Measurements from ENCODE around the gene SLC22A15. TPM values are rescaled to one million over a fixed set of nuclear protein-coding genes. Genes with fewer than 3 reads are reported as not detected.
"Not testable (repeated sequence)": the region's sequence is repeated elsewhere in the genome, so short reads cannot be mapped to it uniquely, and the experiment has no call there.

Gene SLC22A15
- total RNA-seq, 1 experiment from 2014 or later = not detected

DNA sequence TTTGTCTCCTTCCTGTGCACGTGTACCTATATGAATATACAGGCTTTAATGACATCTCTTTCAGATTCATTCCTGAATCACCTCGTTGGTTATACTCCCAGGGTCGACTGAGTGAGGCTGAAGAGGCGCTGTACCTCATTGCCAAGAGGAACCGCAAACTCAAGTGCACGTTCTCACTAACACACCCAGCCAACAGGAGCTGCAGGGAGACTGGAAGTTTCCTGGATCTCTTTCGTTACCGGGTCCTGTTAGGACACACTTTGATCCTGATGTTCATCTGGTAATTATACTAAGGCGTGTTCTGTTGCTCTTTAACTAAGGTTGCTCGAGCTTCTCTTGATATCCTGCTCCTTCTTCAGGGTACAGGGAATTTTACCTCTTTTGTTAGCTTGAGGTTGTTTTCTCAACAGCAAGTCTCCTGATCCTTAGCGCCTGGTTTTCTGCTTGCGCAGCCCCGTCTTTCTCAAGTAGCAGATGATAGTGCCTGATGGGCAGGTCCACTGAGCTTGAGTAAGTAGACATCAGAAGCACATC, 55.1 kb downstream of the SLC22A15 start:
- no peak overlapping the region for H3K9ac ChIP-seq (ENCODE audit: low read length)
- H3K27me3 ChIP-seq (ENCODE audit: low read length) = 0 out of 2 replicates have a peak, but pooled peaks cover 4% of the 10 kb centered on the region
- no peak overlapping the region for H2AFZ ChIP-seq (ENCODE audit: low read length)
- H3K4me2 ChIP-seq (ENCODE audit: low read depth, low read length, poor library complexity, severe bottlenecking) = no peak overlapping the region
- no peak for DNase-seq
- H3K27ac ChIP-seq (ENCODE audit: low read length) = no peak overlapping the region
- no peaks in the 10 kb centered on the region for H3K9me2 ChIP-seq (replicated peaks; ENCODE audit: insufficient read depth, low read length)
- no peaks in the 10 kb centered on the region for H3K36me3 ChIP-seq (ENCODE audit: insufficient read depth, low read length)
- no peaks in the 10 kb centered on the region for H4K20me1 ChIP-seq (ENCODE audit: insufficient read depth, low read depth, low read length)
- no peaks in the 10 kb centered on the region for H3K4me1 ChIP-seq (ENCODE audit: low read length)
- no peaks in the 10 kb centered on the region for H3K9me3 ChIP-seq (ENCODE audit: low read length)
- H3K79me2 ChIP-seq (ENCODE audit: low read length) = no peaks in the 10 kb centered on the region
- H3K4me3 ChIP-seq (ENCODE audit: low read length) = no peak overlapping the region

DNA sequence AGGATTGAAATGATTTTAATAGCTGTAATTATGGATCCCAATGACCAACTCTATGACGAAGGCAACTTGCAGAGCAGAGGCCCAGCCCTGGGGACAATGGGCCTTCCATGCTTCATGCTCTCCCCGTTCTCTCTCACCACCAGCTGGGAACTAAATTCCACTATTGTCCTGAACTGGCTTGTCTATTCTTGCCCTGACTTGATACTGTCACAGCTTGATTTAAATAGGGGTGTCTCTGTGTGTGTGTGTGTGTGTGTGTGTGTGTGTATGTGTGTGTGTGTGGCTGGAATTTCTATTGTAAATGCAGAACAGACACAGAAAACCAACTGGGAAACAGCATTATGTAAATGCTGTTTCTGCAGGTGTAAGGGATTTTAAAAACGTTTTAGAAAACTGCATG, 57.0 kb downstream of the SLC22A15 start:
- Histone ChIP-seq H3K79me2 (ENCODE audit: low read length) (no peaks in the 10 kb centered on the region), H3K9me2 (replicated peaks; ENCODE audit: insufficient read depth, low read length) (no peaks in the 10 kb centered on the region), H4K20me1 (ENCODE audit: insufficient read depth, low read depth, low read length) (no peaks in the 10 kb centered on the region), H3K9ac (ENCODE audit: low read length) (no peak overlapping the region), H3K27me3 (ENCODE audit: low read length) (0 out of 2 replicates have a peak, but pooled peaks cover 4% of the 10 kb centered on the region), H3K4me1 (ENCODE audit: low read length) (no peaks in the 10 kb centered on the region), H3K27ac (ENCODE audit: low read length) (no peak overlapping the region), H2AFZ (ENCODE audit: low read length) (no peak overlapping the region), H3K36me3 (ENCODE audit: insufficient read depth, low read length) (no peaks in the 10 kb centered on the region), H3K9me3 (ENCODE audit: low read length) (no peaks in the 10 kb centered on the region), H3K4me2 (ENCODE audit: low read depth, low read length, poor library complexity, severe bottlenecking) (no peak overlapping the region), H3K4me3 (ENCODE audit: low read length) (no peak overlapping the region)
- no peak for DNase-seq

DNA sequence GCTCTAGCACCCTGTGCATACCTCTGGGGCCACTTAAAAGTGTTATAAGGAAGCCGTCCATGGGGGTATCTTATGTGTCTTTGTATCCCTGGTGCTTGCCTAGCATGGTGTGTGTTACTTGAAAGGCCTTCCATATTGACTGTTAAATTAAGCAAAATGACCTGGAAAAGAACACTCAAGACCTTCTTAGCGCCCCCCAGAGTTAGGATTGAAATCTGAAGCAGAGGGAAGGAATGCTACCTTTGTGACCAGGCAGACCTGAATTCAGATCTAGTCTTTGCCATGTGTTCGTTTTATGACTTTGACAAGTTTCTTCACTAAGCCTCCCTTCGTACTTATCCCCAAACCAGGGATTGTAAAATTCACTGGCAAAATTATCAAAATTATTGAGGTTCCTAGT, 59.9 kb downstream of the SLC22A15 start:
- Histone ChIP-seq H3K4me1 (ENCODE audit: low read length) (0 out of 2 replicates have a peak, but pooled peaks cover 3% of the 10 kb centered on the region), H3K9me3 (ENCODE audit: low read length) (no peaks in the 10 kb centered on the region), H3K9me2 (replicated peaks; ENCODE audit: insufficient read depth, low read length) (no peaks in the 10 kb centered on the region), H3K27ac (ENCODE audit: low read length) (no peak overlapping the region), H3K9ac (ENCODE audit: low read length) (no peak overlapping the region), H3K4me2 (ENCODE audit: low read depth, low read length, poor library complexity, severe bottlenecking) (no peak overlapping the region), H3K79me2 (ENCODE audit: low read length) (no peaks in the 10 kb centered on the region), H3K27me3 (ENCODE audit: low read length) (no peaks in the 10 kb centered on the region), H3K36me3 (ENCODE audit: insufficient read depth, low read length) (no peaks in the 10 kb centered on the region), H3K4me3 (ENCODE audit: low read length) (no peak overlapping the region), H2AFZ (ENCODE audit: low read length) (no peak overlapping the region), H4K20me1 (ENCODE audit: insufficient read depth, low read depth, low read length) (no peaks in the 10 kb centered on the region)
- no peak for DNase-seq

DNA sequence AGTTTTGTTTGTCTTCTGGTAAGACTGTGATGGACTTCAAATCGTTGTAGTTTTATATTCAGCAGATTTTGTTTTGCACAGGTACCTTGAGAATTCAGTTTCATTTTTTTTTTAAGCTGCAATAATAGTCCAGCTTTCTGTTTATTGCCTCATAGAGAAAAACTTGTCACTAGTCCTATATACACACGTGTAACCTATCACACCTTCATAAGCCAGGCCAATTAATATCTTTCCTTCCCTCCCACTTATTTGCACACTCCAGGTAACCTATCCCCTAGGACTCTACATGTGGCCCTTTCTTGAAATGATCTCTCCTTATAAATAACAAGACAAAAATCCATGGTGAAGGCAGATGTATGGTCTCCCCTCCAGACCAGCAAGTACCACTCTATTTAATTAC, 62.4 kb downstream of the SLC22A15 start:
- H3K27ac ChIP-seq (ENCODE audit: low read length) = no peak overlapping the region
- H3K79me2 ChIP-seq (ENCODE audit: low read length) = no peaks in the 10 kb centered on the region
- no peaks in the 10 kb centered on the region for H3K9me2 ChIP-seq (replicated peaks; ENCODE audit: insufficient read depth, low read length)
- H4K20me1 ChIP-seq (ENCODE audit: insufficient read depth, low read depth, low read length) = no peaks in the 10 kb centered on the region
- H3K27me3 ChIP-seq (ENCODE audit: low read length) = no peaks in the 10 kb centered on the region
- no peak overlapping the region for H2AFZ ChIP-seq (ENCODE audit: low read length)
- H3K4me2 ChIP-seq (ENCODE audit: low read depth, low read length, poor library complexity, severe bottlenecking) = no peak overlapping the region
- H3K9me3 ChIP-seq (ENCODE audit: low read length) = no peaks in the 10 kb centered on the region
- H3K9ac ChIP-seq (ENCODE audit: low read length) = no peak overlapping the region
- H3K36me3 ChIP-seq (ENCODE audit: insufficient read depth, low read length) = no peaks in the 10 kb centered on the region
- DNase-seq = no peak
- H3K4me1 ChIP-seq (ENCODE audit: low read length) = 0 out of 2 replicates have a peak, but pooled peaks cover 3% of the 10 kb centered on the region
- H3K4me3 ChIP-seq (ENCODE audit: low read length) = no peak overlapping the region

DNA sequence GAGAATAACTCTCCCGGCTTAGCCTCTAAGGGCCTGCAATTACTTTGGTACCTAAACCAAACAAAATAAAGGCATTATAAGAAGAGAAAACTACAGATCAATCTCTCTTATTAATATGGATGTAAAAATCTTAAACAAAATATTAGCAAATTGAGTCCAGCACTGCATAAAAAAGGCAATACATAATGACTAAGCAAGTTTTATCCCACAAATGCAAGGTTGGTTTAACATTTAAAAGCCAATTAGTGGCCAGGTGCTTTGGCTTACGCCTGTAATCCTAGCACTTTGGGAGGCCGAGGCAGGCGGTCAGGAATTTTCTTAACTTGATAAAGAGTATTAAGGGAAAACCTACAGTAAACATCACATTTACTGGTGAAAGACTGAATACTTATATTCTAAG, 67.8 kb downstream of the SLC22A15 start:
- Histone ChIP-seq H3K36me3 (ENCODE audit: insufficient read depth, low read length) (no peaks in the 10 kb centered on the region), H3K4me3 (ENCODE audit: low read length) (no peak overlapping the region), H3K79me2 (ENCODE audit: low read length) (no peaks in the 10 kb centered on the region), H2AFZ (ENCODE audit: low read length) (no peak overlapping the region), H3K9ac (ENCODE audit: low read length) (no peak overlapping the region), H4K20me1 (ENCODE audit: insufficient read depth, low read depth, low read length) (no peaks in the 10 kb centered on the region), H3K9me3 (ENCODE audit: low read length) (no peaks in the 10 kb centered on the region), H3K4me1 (ENCODE audit: low read length) (0 out of 2 replicates have a peak, but pooled peaks cover 3% of the 10 kb centered on the region), H3K27ac (ENCODE audit: low read length) (no peak overlapping the region), H3K27me3 (ENCODE audit: low read length) (no peaks in the 10 kb centered on the region), H3K4me2 (ENCODE audit: low read depth, low read length, poor library complexity, severe bottlenecking) (no peak overlapping the region), H3K9me2 (replicated peaks; ENCODE audit: insufficient read depth, low read length) (no peaks in the 10 kb centered on the region)
- no peak for DNase-seq

DNA sequence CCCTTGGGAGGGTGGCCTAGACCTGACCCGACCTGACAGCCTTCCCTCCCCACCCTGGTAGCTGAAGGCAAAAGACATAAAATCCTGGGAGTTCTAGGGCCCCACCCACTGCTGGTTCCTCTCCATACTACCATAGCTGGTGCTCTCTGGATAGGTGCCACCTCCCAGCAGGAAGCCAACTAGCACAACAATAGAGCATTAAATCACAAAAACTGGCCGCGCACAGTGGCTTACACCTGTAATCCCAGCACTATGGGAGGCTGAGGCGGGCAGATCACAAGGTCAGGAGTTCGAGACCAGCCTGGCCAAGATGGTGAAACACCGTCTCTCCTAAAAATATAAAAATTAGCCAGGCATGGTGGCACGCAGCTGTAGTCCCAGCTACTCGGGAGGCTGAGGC, 70.6 kb downstream of the SLC22A15 start:
- H3K9me3 ChIP-seq (ENCODE audit: low read length); DNase-seq; H3K4me3 ChIP-seq (ENCODE audit: low read length); H3K36me3 ChIP-seq (ENCODE audit: insufficient read depth, low read length); H3K9me2 ChIP-seq (replicated peaks; ENCODE audit: insufficient read depth, low read length); H4K20me1 ChIP-seq (ENCODE audit: insufficient read depth, low read depth, low read length); H3K27ac ChIP-seq (ENCODE audit: low read length); H3K4me1 ChIP-seq (ENCODE audit: low read length); H3K4me2 ChIP-seq (ENCODE audit: low read depth, low read length, poor library complexity, severe bottlenecking); H3K27me3 ChIP-seq (ENCODE audit: low read length); H3K9ac ChIP-seq (ENCODE audit: low read length); H2AFZ ChIP-seq (ENCODE audit: low read length); H3K79me2 ChIP-seq (ENCODE audit: low read length): not testable (repeated sequence)

DNA sequence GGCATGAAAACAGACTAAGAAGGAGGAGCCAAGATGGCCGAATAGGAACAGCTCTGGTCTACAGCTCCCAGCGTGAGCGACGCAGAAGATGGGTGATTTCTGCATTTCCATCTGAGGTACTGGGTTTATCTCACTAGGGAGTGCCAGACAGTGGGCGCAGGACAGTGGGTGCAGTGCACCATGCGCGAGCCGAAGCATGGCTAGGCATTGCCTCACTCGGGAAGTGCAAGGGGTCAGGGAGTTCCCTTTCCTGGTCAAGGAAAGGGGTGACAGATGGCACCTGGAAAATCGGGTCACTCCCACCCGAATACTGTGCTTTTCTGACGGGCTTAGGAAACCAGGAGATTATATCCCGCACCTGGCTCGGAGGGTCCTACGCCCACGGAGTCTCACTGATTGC, 75.6 kb downstream of the SLC22A15 start:
- not testable (repeated sequence) for H3K4me1 ChIP-seq (ENCODE audit: low read length); H3K9ac ChIP-seq (ENCODE audit: low read length); H3K79me2 ChIP-seq (ENCODE audit: low read length); H3K4me3 ChIP-seq (ENCODE audit: low read length); H2AFZ ChIP-seq (ENCODE audit: low read length); H3K36me3 ChIP-seq (ENCODE audit: insufficient read depth, low read length); H4K20me1 ChIP-seq (ENCODE audit: insufficient read depth, low read depth, low read length); H3K9me3 ChIP-seq (ENCODE audit: low read length); H3K4me2 ChIP-seq (ENCODE audit: low read depth, low read length, poor library complexity, severe bottlenecking); DNase-seq; H3K9me2 ChIP-seq (replicated peaks; ENCODE audit: insufficient read depth, low read length); H3K27me3 ChIP-seq (ENCODE audit: low read length); H3K27ac ChIP-seq (ENCODE audit: low read length)

DNA sequence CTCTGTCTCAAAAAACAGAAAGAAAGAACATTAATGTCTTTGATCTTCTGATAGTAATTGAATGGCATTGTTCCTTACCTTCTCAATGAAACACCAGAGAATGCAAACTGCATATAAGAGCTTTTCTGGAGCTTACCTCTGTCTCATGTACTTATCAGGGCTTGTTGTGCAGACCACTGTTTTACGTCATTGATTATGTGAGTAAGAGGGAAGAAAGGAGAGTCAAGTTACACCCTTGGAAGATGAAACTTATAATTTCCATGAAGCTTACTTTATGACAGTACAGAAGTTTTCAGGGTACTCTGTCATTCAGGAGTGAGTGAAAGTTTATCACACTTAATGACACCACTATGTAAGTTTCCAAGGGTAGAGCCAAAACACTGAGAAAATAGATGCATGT, 85.9 kb downstream of the SLC22A15 start:
- no peak overlapping the region for H3K4me2 ChIP-seq (ENCODE audit: low read depth, low read length, poor library complexity, severe bottlenecking)

DNA sequence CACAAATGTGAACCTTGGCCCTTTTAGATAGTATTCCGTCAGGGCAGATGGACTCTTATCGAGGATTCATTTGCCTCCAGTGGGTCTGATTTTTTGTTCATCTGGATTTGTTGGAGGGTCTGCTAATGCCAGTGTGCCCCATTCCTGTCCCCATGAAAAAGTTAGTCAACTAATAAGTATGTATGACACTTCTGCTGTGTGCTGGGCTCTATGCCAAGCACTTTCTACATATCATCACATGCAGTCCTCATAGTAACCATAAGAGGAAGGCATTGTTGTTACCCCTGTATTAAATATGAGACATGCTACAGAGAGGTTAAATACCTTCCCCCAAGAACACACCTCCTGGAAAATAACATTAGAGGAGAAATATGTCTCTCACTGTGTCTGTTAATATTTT, 88.3 kb downstream of the SLC22A15 start:
- Histone ChIP-seq H2AFZ (ENCODE audit: low read length) (no peak overlapping the region), H3K9me2 (replicated peaks; ENCODE audit: insufficient read depth, low read length) (no peaks in the 10 kb centered on the region), H3K27me3 (ENCODE audit: low read length) (no peaks in the 10 kb centered on the region), H4K20me1 (ENCODE audit: insufficient read depth, low read depth, low read length) (no peaks in the 10 kb centered on the region), H3K9me3 (ENCODE audit: low read length) (no peaks in the 10 kb centered on the region), H3K4me1 (ENCODE audit: low read length) (no peaks in the 10 kb centered on the region), H3K4me2 (ENCODE audit: low read depth, low read length, poor library complexity, severe bottlenecking) (no peak overlapping the region), H3K9ac (ENCODE audit: low read length) (no peak overlapping the region), H3K4me3 (ENCODE audit: low read length) (no peak overlapping the region), H3K36me3 (ENCODE audit: insufficient read depth, low read length) (no peaks in the 10 kb centered on the region), H3K79me2 (ENCODE audit: low read length) (no peaks in the 10 kb centered on the region), H3K27ac (ENCODE audit: low read length) (no peak overlapping the region)
- no peak for DNase-seq

More for the DNA sequence above, 85.9 kb downstream of the SLC22A15 start:
- no peak for DNase-seq
- no peak overlapping the region for H3K27ac ChIP-seq (ENCODE audit: low read length)
- no peaks in the 10 kb centered on the region for H3K9me2 ChIP-seq (replicated peaks; ENCODE audit: insufficient read depth, low read length)
- no peaks in the 10 kb centered on the region for H3K36me3 ChIP-seq (ENCODE audit: insufficient read depth, low read length)
- H3K9ac ChIP-seq (ENCODE audit: low read length) = no peak overlapping the region
- no peaks in the 10 kb centered on the region for H3K79me2 ChIP-seq (ENCODE audit: low read length)
- H3K4me3 ChIP-seq (ENCODE audit: low read length) = no peak overlapping the region
- H3K9me3 ChIP-seq (ENCODE audit: low read length) = no peaks in the 10 kb centered on the region
- no peaks in the 10 kb centered on the region for H3K27me3 ChIP-seq (ENCODE audit: low read length)
- H2AFZ ChIP-seq (ENCODE audit: low read length) = no peak overlapping the region
- no peaks in the 10 kb centered on the region for H3K4me1 ChIP-seq (ENCODE audit: low read length)
- H4K20me1 ChIP-seq (ENCODE audit: insufficient read depth, low read depth, low read length) = no peaks in the 10 kb centered on the region

All from Karpas-422 (cell line).